ENCODE measurements around the gene NPPA. TPM values are rescaled to one million over a fixed set of nuclear protein-coding genes. Genes with fewer than 3 reads are reported as not detected.

Gene NPPA
- total and polyA plus RNA-seq, 9 of the 15 experiments (the other 6 are each of a cell fraction or from before 2014, with no cell fraction given), result not detected

GRCh38 chr1:11800756-11801433, 46.7 kb downstream of the NPPA start (continued):
- TF ChIP-seq, protein P1, sequence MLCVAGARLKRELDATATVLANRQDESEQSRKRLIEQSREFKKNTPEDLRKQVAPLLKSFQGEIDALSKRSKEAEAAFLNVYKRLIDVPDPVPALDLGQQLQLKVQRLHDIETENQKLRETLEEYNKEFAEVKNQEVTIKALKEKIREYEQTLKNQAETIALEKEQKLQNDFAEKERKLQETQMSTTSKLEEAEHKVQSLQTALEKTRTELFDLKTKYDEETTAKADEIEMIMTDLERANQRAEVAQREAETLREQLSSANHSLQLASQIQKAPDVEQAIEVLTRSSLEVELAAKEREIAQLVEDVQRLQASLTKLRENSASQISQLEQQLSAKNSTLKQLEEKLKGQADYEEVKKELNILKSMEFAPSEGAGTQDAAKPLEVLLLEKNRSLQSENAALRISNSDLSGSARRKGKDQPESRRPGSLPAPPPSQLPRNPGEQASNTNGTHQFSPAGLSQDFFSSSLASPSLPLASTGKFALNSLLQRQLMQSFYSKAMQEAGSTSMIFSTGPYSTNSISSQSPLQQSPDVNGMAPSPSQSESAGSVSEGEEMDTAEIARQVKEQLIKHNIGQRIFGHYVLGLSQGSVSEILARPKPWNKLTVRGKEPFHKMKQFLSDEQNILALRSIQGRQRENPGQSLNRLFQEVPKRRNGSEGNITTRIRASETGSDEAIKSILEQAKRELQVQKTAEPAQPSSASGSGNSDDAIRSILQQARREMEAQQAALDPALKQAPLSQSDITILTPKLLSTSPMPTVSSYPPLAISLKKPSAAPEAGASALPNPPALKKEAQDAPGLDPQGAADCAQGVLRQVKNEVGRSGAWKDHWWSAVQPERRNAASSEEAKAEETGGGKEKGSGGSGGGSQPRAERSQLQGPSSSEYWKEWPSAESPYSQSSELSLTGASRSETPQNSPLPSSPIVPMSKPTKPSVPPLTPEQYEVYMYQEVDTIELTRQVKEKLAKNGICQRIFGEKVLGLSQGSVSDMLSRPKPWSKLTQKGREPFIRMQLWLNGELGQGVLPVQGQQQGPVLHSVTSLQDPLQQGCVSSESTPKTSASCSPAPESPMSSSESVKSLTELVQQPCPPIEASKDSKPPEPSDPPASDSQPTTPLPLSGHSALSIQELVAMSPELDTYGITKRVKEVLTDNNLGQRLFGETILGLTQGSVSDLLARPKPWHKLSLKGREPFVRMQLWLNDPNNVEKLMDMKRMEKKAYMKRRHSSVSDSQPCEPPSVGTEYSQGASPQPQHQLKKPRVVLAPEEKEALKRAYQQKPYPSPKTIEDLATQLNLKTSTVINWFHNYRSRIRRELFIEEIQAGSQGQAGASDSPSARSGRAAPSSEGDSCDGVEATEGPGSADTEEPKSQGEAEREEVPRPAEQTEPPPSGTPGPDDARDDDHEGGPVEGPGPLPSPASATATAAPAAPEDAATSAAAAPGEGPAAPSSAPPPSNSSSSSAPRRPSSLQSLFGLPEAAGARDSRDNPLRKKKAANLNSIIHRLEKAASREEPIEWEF (CRISPR knock-in tag; IDR thresholded peaks at IDR 0.05), result no peak
- TF ChIP-seq TRIM25 (IDR thresholded peaks at IDR 0.05; ENCODE audit: borderline replicate concordance) (no peak), HNRNPLL (IDR thresholded peaks at IDR 0.05; ENCODE audit: low read depth, low read length, poor library complexity, severe bottlenecking) (no peak), ZKSCAN1 (IDR thresholded peaks at IDR 0.05; ENCODE audit: low read depth, low read length) (no peak), NCOA6 (IDR thresholded peaks at IDR 0.05) (no peak), CC2D1A (IDR thresholded peaks at IDR 0.05) (peak; percentile 52; the same call in 1 of the 2 replicates), DMBX1 (CRISPR knock-in tag; IDR thresholded peaks at IDR 0.05; ENCODE audit: borderline replicate concordance) (peak; percentile 87), FOS (IDR thresholded peaks at IDR 0.05; ENCODE audit: extremely low read depth, insufficient read length) (peak; percentile 15)
- TF ChIP-seq, protein P2, sequence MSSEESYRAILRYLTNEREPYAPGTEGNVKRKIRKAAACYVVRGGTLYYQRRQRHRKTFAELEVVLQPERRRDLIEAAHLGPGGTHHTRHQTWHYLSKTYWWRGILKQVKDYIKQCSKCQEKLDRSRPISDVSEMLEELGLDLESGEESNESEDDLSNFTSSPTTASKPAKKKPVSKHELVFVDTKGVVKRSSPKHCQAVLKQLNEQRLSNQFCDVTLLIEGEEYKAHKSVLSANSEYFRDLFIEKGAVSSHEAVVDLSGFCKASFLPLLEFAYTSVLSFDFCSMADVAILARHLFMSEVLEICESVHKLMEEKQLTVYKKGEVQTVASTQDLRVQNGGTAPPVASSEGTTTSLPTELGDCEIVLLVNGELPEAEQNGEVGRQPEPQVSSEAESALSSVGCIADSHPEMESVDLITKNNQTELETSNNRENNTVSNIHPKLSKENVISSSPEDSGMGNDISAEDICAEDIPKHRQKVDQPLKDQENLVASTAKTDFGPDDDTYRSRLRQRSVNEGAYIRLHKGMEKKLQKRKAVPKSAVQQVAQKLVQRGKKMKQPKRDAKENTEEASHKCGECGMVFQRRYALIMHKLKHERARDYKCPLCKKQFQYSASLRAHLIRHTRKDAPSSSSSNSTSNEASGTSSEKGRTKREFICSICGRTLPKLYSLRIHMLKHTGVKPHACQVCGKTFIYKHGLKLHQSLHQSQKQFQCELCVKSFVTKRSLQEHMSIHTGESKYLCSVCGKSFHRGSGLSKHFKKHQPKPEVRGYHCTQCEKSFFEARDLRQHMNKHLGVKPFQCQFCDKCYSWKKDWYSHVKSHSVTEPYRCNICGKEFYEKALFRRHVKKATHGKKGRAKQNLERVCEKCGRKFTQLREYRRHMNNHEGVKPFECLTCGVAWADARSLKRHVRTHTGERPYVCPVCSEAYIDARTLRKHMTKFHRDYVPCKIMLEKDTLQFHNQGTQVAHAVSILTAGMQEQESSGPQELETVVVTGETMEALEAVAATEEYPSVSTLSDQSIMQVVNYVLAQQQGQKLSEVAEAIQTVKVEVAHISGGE (CRISPR knock-in tag; IDR thresholded peaks at IDR 0.05), result peak in 1 of 3 experiments; percentile 80; a peak in 2 of 6 replicates
- TF ChIP-seq, protein P3, sequence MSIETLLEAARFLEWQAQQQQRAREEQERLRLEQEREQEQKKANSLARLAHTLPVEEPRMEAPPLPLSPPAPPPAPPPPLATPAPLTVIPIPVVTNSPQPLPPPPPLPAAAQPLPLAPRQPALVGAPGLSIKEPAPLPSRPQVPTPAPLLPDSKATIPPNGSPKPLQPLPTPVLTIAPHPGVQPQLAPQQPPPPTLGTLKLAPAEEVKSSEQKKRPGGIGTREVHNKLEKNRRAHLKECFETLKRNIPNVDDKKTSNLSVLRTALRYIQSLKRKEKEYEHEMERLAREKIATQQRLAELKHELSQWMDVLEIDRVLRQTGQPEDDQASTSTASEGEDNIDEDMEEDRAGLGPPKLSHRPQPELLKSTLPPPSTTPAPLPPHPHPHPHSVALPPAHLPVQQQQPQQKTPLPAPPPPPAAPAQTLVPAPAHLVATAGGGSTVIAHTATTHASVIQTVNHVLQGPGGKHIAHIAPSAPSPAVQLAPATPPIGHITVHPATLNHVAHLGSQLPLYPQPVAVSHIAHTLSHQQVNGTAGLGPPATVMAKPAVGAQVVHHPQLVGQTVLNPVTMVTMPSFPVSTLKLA (conservative IDR thresholded peaks at IDR 0.05), result no peak

Measured in K562 (cell line).